BJ (cell line): ENCODE measurements around the gene PDE4A. TPM values are rescaled to one million over a fixed set of nuclear protein-coding genes. Genes with fewer than 3 reads are reported as not detected.
A peak's percentile ranks its signal among the peaks of the same experiment; 100 is the strongest.

Source experiments
- CTCF ChIA-PET: fragments of 350-600 bp; formaldehyde crosslinking; extraction: SDS; loops from one replicate; lab custom pipeline; 2021; ENCODE audit warnings: antibody characterized with exemption, inconsistent platforms; lab: Yijun Ruan, JAX
- POLR2A ChIA-PET: fragments of 300-600 bp; sonication (Branson Sonifier 250); formaldehyde crosslinking; extraction: SDS; loops from one replicate; lab custom pipeline; 2021; ENCODE audit warnings: antibody characterized with exemption; lab: Charles Lee
- DNase-seq: peaks from one replicate; pipeline ENCODE4 v3.0.0-alpha.2; 2011; ENCODE audit warnings: low read depth
- H3K27me3 ChIP-seq: 2 replicates; pipeline ENCODE4 v1.6.0; 2011; ENCODE audit warnings: low read length; ENCODE audit not compliant: control insufficient read depth, insufficient read depth
- H3K36me3 ChIP-seq: 2 replicates; pipeline ENCODE4 v1.5.1; 2011; ENCODE audit warnings: low read length; ENCODE audit not compliant: control insufficient read depth, insufficient read depth
- H3K4me3 ChIP-seq: 2 replicates; pipeline ENCODE4 v1.5.1; 2011; ENCODE audit warnings: low read depth, mild to moderate bottlenecking, control low read depth, low read length
- CTCF ChIP-seq: IDR thresholded peaks from 2 replicates; pipeline ENCODE4 v1.5.1; 2011; ENCODE audit warnings: low read depth, mild to moderate bottlenecking, control low read depth, inconsistent platforms, low read length, moderate library complexity; ENCODE audit not compliant: insufficient read depth
- polyA plus RNA-seq: library from polyadenylated mRNA; depleted of rRNA; stranded (reverse); fragments of >200 nt; gene quantifications from 2 replicates; pipeline ENCODE4 v1.2.3, GENCODE V29; 2011

The PDE4A gene
- polyA plus RNA-seq, 1 experiment: 4.2 TPM

GRCh38 chr19:10514211-10515145 is 94.1 kb downstream of the PDE4A start:
- CTCF ChIA-PET: interaction anchor here (1.2 kb wide), 1 partner anchor 31 kb away, joined by 4 read pairs; no protein-coding TSS in a partner anchor
- POLR2A ChIA-PET: no interaction called here
- no peak for TF ChIP-seq CTCF
- Histone ChIP-seq H3K36me3 (no peaks in the 10 kb centered on the region), H3K27me3 (peaks cover 27% of the 10 kb centered on the region), H3K4me3 (no peak overlapping the region)
- no peak for DNase-seq

GRCh38 chr19:10516064-10516385 is 95.7 kb downstream of the PDE4A start:
- TF ChIP-seq CTCF: no peak
- Histone ChIP-seq H3K27me3 (peaks cover 27% of the 10 kb centered on the region), H3K36me3 (no peaks in the 10 kb centered on the region), H3K4me3 (no peak overlapping the region)
- ChIA-PET POLR2A (no interaction called here), CTCF (interaction anchor here (1.0 to 1.7 kb wide), 3 partner anchors 8 to 26 kb away, joined by 3 to 6 read pairs (median 6); no protein-coding TSS in a partner anchor)
- DNase-seq: no peak

- Histone ChIP-seq H3K4me3 (peak overlapping the region; percentile 30), H3K27me3 (peaks cover 27% of the 10 kb centered on the region), H3K36me3 (no peaks in the 10 kb centered on the region)
- TF ChIP-seq CTCF: no peak
- no peak for DNase-seq
- POLR2A ChIA-PET: no interaction called here
- CTCF ChIA-PET: interaction anchor here (1.0 to 1.7 kb wide), 6 partner anchors 9 to 64 kb away, joined by 3 to 6 read pairs (median 5); no protein-coding TSS in a partner anchor
These were observed 96.4 kb downstream of the PDE4A start for GRCh38 chr19:10516671-10517286.

- CTCF ChIA-PET: interaction anchor here (1.1 to 1.7 kb wide), 4 partner anchors 10 to 63 kb away, joined by 3 to 6 read pairs (median 5); no protein-coding TSS in a partner anchor
- Histone ChIP-seq H3K27me3 (peaks cover 27% of the 10 kb centered on the region), H3K4me3 (peak within 1 kb of the TSS; percentile 30), H3K36me3 (no peaks in the 10 kb centered on the region)
- no peak for TF ChIP-seq CTCF
- POLR2A ChIA-PET: no interaction called here
- DNase-seq: no peak
These were observed 97.0 kb downstream of the PDE4A start, which contains the start of gene S1PR5 for GRCh38 chr19:10517361-10517759. Gene S1PR5 (minus strand): TSS chr19:10517447. CDS start chr19:10515011, 2,436 bp downstream.
